Measurements from ENCODE around the gene SLC66A3.

The SLC66A3 gene

GRCh38 chr2:11166476-11166875 is 11.2 kb downstream of the SLC66A3 start:
- Histone ChIP-seq H3K27ac (ENCODE audit: low read depth, low read length, severe bottlenecking) (no peak overlapping the region), H3K4me1 (ENCODE audit: control insufficient read depth, insufficient read depth, low read length, poor library complexity, severe bottlenecking) (no peaks in the 10 kb centered on the region), H3K36me3 (ENCODE audit: control insufficient read depth, insufficient read depth, low read length) (no peaks in the 10 kb centered on the region), H3K4me3 (ENCODE audit: extremely low read depth, insufficient read depth, low read length, poor library complexity, severe bottlenecking) (no peak overlapping the region), H3K9me3 (ENCODE audit: control insufficient read depth, low read length) (no peaks in the 10 kb centered on the region)
- WGBS, 2 experiments (ENCODE audit: insufficient coverage in 2 of 2), result 90 to 94% methylated on average over 9 to 10 of the region's 10 CpGs

GRCh38 chr2:11168488-11168887 is 13.2 kb downstream of the SLC66A3 start:
- WGBS, 2 experiments (ENCODE audit: insufficient coverage in 2 of 2), result 85 to 92% methylated on average over 7 to 8 of the region's 9 CpGs
- Histone ChIP-seq H3K4me1 (ENCODE audit: control insufficient read depth, insufficient read depth, low read length, poor library complexity, severe bottlenecking) (no peaks in the 10 kb centered on the region), H3K27ac (ENCODE audit: low read depth, low read length, severe bottlenecking) (no peak overlapping the region), H3K9me3 (ENCODE audit: control insufficient read depth, low read length) (no peaks in the 10 kb centered on the region), H3K36me3 (ENCODE audit: control insufficient read depth, insufficient read depth, low read length) (no peaks in the 10 kb centered on the region), H3K4me3 (ENCODE audit: extremely low read depth, insufficient read depth, low read length, poor library complexity, severe bottlenecking) (no peak overlapping the region)

GRCh38 chr2:11169333-11169732 is 14.1 kb downstream of the SLC66A3 start:
- H3K27ac ChIP-seq (ENCODE audit: low read depth, low read length, severe bottlenecking), result no peak overlapping the region
- no peaks in the 10 kb centered on the region for H3K4me1 ChIP-seq (ENCODE audit: control insufficient read depth, insufficient read depth, low read length, poor library complexity, severe bottlenecking)
- no peak overlapping the region for H3K4me3 ChIP-seq (ENCODE audit: extremely low read depth, insufficient read depth, low read length, poor library complexity, severe bottlenecking)
- H3K9me3 ChIP-seq (ENCODE audit: control insufficient read depth, low read length), result no peaks in the 10 kb centered on the region
- 89 to 97% methylated on average over 10 to 13 of the region's 13 CpGs for WGBS, 2 experiments (ENCODE audit: insufficient coverage in 2 of 2)
- no peaks in the 10 kb centered on the region for H3K36me3 ChIP-seq (ENCODE audit: control insufficient read depth, insufficient read depth, low read length)

GRCh38 chr2:11174222-11174621 is 19.0 kb downstream of the SLC66A3 start:
- peaks cover 4% of the 10 kb centered on the region for H3K36me3 ChIP-seq (ENCODE audit: control insufficient read depth, insufficient read depth, low read length)
- WGBS, 2 experiments (ENCODE audit: insufficient coverage in 2 of 2), result 90 to 95% methylated on average over 4 to 7 of the region's 9 CpGs
- H3K9me3 ChIP-seq (ENCODE audit: control insufficient read depth, low read length), result no peaks in the 10 kb centered on the region
- H3K27ac ChIP-seq (ENCODE audit: low read depth, low read length, severe bottlenecking), result no peak overlapping the region
- no peaks in the 10 kb centered on the region for H3K4me1 ChIP-seq (ENCODE audit: control insufficient read depth, insufficient read depth, low read length, poor library complexity, severe bottlenecking)
- H3K4me3 ChIP-seq (ENCODE audit: extremely low read depth, insufficient read depth, low read length, poor library complexity, severe bottlenecking), result no peak overlapping the region

- H3K9me3 ChIP-seq (ENCODE audit: control insufficient read depth, low read length), result no peaks in the 10 kb centered on the region
- peak overlapping the region; percentile 32 for H3K27ac ChIP-seq (ENCODE audit: low read depth, low read length, severe bottlenecking)
- WGBS, 2 experiments (ENCODE audit: insufficient coverage in 2 of 2), result 98% methylated on average over 6 of the region's 6 CpGs
- no peak overlapping the region for H3K4me3 ChIP-seq (ENCODE audit: extremely low read depth, insufficient read depth, low read length, poor library complexity, severe bottlenecking)
- no peaks in the 10 kb centered on the region for H3K4me1 ChIP-seq (ENCODE audit: control insufficient read depth, insufficient read depth, low read length, poor library complexity, severe bottlenecking)
- peaks cover 4% of the 10 kb centered on the region for H3K36me3 ChIP-seq (ENCODE audit: control insufficient read depth, insufficient read depth, low read length)
Observed at GRCh38 chr2:11175293-11175795, 20.1 kb downstream of the SLC66A3 start.

GRCh38 chr2:11177871-11178690 is 22.8 kb downstream of the SLC66A3 start:
- H3K27ac ChIP-seq (ENCODE audit: low read depth, low read length, severe bottlenecking), result no peak overlapping the region
- 50 to 67% methylated on average over 2 to 3 of the region's 5 CpGs for WGBS, 2 experiments (ENCODE audit: insufficient coverage in 2 of 2)
- H3K4me1 ChIP-seq (ENCODE audit: control insufficient read depth, insufficient read depth, low read length, poor library complexity, severe bottlenecking), result no peaks in the 10 kb centered on the region
- H3K36me3 ChIP-seq (ENCODE audit: control insufficient read depth, insufficient read depth, low read length), result peaks cover 15% of the 10 kb centered on the region
- H3K9me3 ChIP-seq (ENCODE audit: control insufficient read depth, low read length), result no peaks in the 10 kb centered on the region
- no peak overlapping the region for H3K4me3 ChIP-seq (ENCODE audit: extremely low read depth, insufficient read depth, low read length, poor library complexity, severe bottlenecking)

- no peak overlapping the region for H3K4me3 ChIP-seq (ENCODE audit: extremely low read depth, insufficient read depth, low read length, poor library complexity, severe bottlenecking)
- H3K9me3 ChIP-seq (ENCODE audit: control insufficient read depth, low read length), result no peaks in the 10 kb centered on the region
- H3K27ac ChIP-seq (ENCODE audit: low read depth, low read length, severe bottlenecking), result no peak overlapping the region
- H3K36me3 ChIP-seq (ENCODE audit: control insufficient read depth, insufficient read depth, low read length), result peaks cover 18% of the 10 kb centered on the region
- 94 to 97% methylated on average over 2 of the region's 4 CpGs for WGBS, 2 experiments (ENCODE audit: insufficient coverage in 2 of 2)
- no peaks in the 10 kb centered on the region for H3K4me1 ChIP-seq (ENCODE audit: control insufficient read depth, insufficient read depth, low read length, poor library complexity, severe bottlenecking)
Observed at GRCh38 chr2:11179196-11179595, 23.9 kb downstream of the SLC66A3 start.

- WGBS, 2 experiments (ENCODE audit: insufficient coverage in 2 of 2), result 94 to 100% methylated on average over 1 to 2 of the region's 4 CpGs
- H3K36me3 ChIP-seq (ENCODE audit: control insufficient read depth, insufficient read depth, low read length), result peaks cover 18% of the 10 kb centered on the region
Observed at GRCh38 chr2:11179899-11180298, 24.6 kb downstream of the SLC66A3 start.

GRCh38 chr2:11180653-11181052 is 25.4 kb downstream of the SLC66A3 start:
- no peaks in the 10 kb centered on the region for H3K9me3 ChIP-seq (ENCODE audit: control insufficient read depth, low read length)
- no peak overlapping the region for H3K4me3 ChIP-seq (ENCODE audit: extremely low read depth, insufficient read depth, low read length, poor library complexity, severe bottlenecking)
- WGBS, 2 experiments (ENCODE audit: insufficient coverage in 2 of 2), result 93 to 100% methylated on average over 2 to 4 of the region's 6 CpGs

More at GRCh38 chr2:11179899-11180298, 24.6 kb downstream of the SLC66A3 start:
- Histone ChIP-seq H3K27ac (ENCODE audit: low read depth, low read length, severe bottlenecking) (no peak overlapping the region), H3K9me3 (ENCODE audit: control insufficient read depth, low read length) (no peaks in the 10 kb centered on the region), H3K4me3 (ENCODE audit: extremely low read depth, insufficient read depth, low read length, poor library complexity, severe bottlenecking) (no peak overlapping the region), H3K4me1 (ENCODE audit: control insufficient read depth, insufficient read depth, low read length, poor library complexity, severe bottlenecking) (no peaks in the 10 kb centered on the region)

GRCh38 chr2:11182951-11183350 is 27.7 kb downstream of the SLC66A3 start:
- H3K4me1 ChIP-seq (ENCODE audit: control insufficient read depth, insufficient read depth, low read length, poor library complexity, severe bottlenecking), result peaks cover 3% of the 10 kb centered on the region
- H3K27ac ChIP-seq (ENCODE audit: low read depth, low read length, severe bottlenecking), result no peak overlapping the region
- H3K9me3 ChIP-seq (ENCODE audit: control insufficient read depth, low read length), result no peaks in the 10 kb centered on the region
- no peak overlapping the region for H3K4me3 ChIP-seq (ENCODE audit: extremely low read depth, insufficient read depth, low read length, poor library complexity, severe bottlenecking)
- WGBS, 2 experiments (ENCODE audit: insufficient coverage in 2 of 2), result no CpG with 5 or more reads among the region's 2 CpGs
- peaks cover 31% of the 10 kb centered on the region for H3K36me3 ChIP-seq (ENCODE audit: control insufficient read depth, insufficient read depth, low read length)

More at GRCh38 chr2:11180653-11181052, 25.4 kb downstream of the SLC66A3 start:
- Histone ChIP-seq H3K27ac (ENCODE audit: low read depth, low read length, severe bottlenecking) (no peak overlapping the region), H3K36me3 (ENCODE audit: control insufficient read depth, insufficient read depth, low read length) (peaks cover 23% of the 10 kb centered on the region), H3K4me1 (ENCODE audit: control insufficient read depth, insufficient read depth, low read length, poor library complexity, severe bottlenecking) (no peaks in the 10 kb centered on the region)

GRCh38 chr2:11186145-11186544 is 30.9 kb downstream of the SLC66A3 start:
- 94 to 98% methylated on average over 5 of the region's 6 CpGs for WGBS, 2 experiments (ENCODE audit: insufficient coverage in 2 of 2)
- Histone ChIP-seq H3K4me3 (ENCODE audit: extremely low read depth, insufficient read depth, low read length, poor library complexity, severe bottlenecking) (no peak overlapping the region), H3K36me3 (ENCODE audit: control insufficient read depth, insufficient read depth, low read length) (peaks cover 39% of the 10 kb centered on the region)

More at GRCh38 chr2:11186145-11186544, 30.9 kb downstream of the SLC66A3 start:
- no peak overlapping the region for H3K27ac ChIP-seq (ENCODE audit: low read depth, low read length, severe bottlenecking)
- no peaks in the 10 kb centered on the region for H3K9me3 ChIP-seq (ENCODE audit: control insufficient read depth, low read length)
- peaks cover 3% of the 10 kb centered on the region for H3K4me1 ChIP-seq (ENCODE audit: control insufficient read depth, insufficient read depth, low read length, poor library complexity, severe bottlenecking)

All from mesodermal cell (in vitro differentiated cells).